Vagina (tissue), 2 donors: ENCODE data around the gene ATP5F1D. TPM values are rescaled to one million over a fixed set of nuclear protein-coding genes. Genes with fewer than 3 reads are reported as not detected.
A peak's percentile ranks its signal among the peaks of the same experiment; 100 is the strongest.

Experiments used
- DNase-seq, 2 donors: peaks; one replicate each; pipeline ENCODE4 v3.0.0-alpha.2; 2017; ENCODE audit errors: extremely low spot score in 2 of 2
- H3K27ac ChIP-seq: fragments of 200-600 bp; sonication (generic); one replicate; pipeline ENCODE4 v1.5.1; 2019
- H3K27me3 ChIP-seq: fragments of 200-600 bp; sonication (generic); one replicate; pipeline ENCODE4 v1.5.1; 2019
- H3K36me3 ChIP-seq, 2 donors: fragments of 200-600 bp; sonication (generic); one replicate each; pipeline ENCODE4 v1.5.1; 2017 to 2019
- H3K4me1 ChIP-seq: fragments of 200-600 bp; sonication (generic); one replicate; pipeline ENCODE4 v1.5.1; 2019
- H3K4me3 ChIP-seq, 2 donors: fragments of 200-600 bp; sonication (generic); 1 replicate in 1 of 2; 2 replicates in 1 of 2; pipeline ENCODE4 v1.5.1; 2016 to 2019
- H3K9me3 ChIP-seq: fragments of 200-600 bp; sonication (generic); one replicate; pipeline ENCODE4 v1.5.1; 2019
- POLR2A ChIP-seq, 2 donors: fragments of 450-650 bp; IDR thresholded peaks; one replicate each; pipeline ENCODE4 v1.6.1; 2017; ENCODE audit warnings: antibody characterized with exemption in 2 of 2, mild to moderate bottlenecking in 2 of 2, moderate library complexity in 2 of 2
- POLR2AphosphoS5 ChIP-seq, 2 donors: sonication (generic); formaldehyde crosslinking; IDR thresholded peaks; one replicate each; pipeline ENCODE4 v1.9.0; 2017; ENCODE audit warnings: antibody characterized with exemption in 2 of 2, mild to moderate bottlenecking in 2 of 2, low read depth in 1 of 2; ENCODE audit not compliant: insufficient read depth in 1 of 2
- intact Hi-C: fragments of 100-400 bp; cut with DNase I; formaldehyde crosslinking; loops from one replicate; pipeline ENCODE4 v1.15.1; 2023
- total RNA-seq: library from RNA; depleted of rRNA; stranded (reverse); fragments of >200 nt; gene quantifications from one replicate; pipeline ENCODE4 v1.2.3, GENCODE V29; 2016
- TF ChIP-seq, protein P1 (sequence below), 3 experiments: fragments of 450-650 bp in 2 of 3; fragments of 200-600 bp in 1 of 3; sonication (generic) in 1 of 3; IDR thresholded peaks; one replicate each; pipeline ENCODE4 v1.5.1; 2017 to 2019; ENCODE audit warnings: antibody characterized with exemption in 3 of 3, mild to moderate bottlenecking in 2 of 3, moderate library complexity in 2 of 3

The ATP5F1D gene
- total RNA-seq, 1 donor from 2014 or later: 154 TPM

DNA sequence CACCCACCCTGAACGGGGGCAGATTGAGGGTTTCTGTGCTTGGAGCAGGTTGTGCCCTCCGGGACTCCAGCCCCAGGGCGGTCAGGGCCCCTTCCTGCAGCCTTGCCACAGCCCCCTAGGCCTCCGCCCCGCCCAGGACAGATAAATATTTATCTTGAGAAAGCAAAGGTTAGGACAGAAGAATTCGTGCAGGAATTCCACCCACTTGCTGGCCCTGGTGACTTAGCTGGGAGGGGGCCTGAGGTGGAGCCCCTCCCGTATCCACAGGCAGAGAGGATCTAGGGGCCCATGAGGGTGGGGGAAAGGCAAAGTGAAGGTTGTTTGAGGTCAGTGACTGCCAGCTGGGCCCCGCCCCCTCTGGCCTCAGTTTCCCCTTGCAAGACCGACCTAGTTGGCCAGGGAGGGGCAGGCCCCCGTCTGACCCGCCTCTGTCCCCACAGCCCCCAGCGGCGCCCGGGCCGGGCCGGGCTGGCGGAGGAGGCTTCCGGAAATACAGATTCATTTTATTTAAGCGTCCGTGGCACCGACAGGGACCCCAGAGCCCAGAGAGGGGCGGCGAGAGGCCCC lies 12.0 kb downstream of the ATP5F1D start:
- Histone ChIP-seq H3K4me1 (peaks cover 65% of the 10 kb centered on the region), H3K9me3 (no peaks in the 10 kb centered on the region), H3K36me3 (peaks cover 0 to 47% of the 10 kb centered on the region in 2 donors), H3K27ac (peak overlapping the region; percentile 100), H3K4me3 (peak overlapping the region; percentile 79 to 85), H3K27me3 (no peaks in the 10 kb centered on the region)
- DNase-seq: no peak
- intact Hi-C loops: no loop called here
- peak in 1 of 2 donors; percentile 74 for TF ChIP-seq POLR2AphosphoS5 (IDR thresholded peaks at IDR 0.05; ENCODE audit: insufficient read depth in 1 of 2, low read depth in 1 of 2)
- TF ChIP-seq, protein P1, sequence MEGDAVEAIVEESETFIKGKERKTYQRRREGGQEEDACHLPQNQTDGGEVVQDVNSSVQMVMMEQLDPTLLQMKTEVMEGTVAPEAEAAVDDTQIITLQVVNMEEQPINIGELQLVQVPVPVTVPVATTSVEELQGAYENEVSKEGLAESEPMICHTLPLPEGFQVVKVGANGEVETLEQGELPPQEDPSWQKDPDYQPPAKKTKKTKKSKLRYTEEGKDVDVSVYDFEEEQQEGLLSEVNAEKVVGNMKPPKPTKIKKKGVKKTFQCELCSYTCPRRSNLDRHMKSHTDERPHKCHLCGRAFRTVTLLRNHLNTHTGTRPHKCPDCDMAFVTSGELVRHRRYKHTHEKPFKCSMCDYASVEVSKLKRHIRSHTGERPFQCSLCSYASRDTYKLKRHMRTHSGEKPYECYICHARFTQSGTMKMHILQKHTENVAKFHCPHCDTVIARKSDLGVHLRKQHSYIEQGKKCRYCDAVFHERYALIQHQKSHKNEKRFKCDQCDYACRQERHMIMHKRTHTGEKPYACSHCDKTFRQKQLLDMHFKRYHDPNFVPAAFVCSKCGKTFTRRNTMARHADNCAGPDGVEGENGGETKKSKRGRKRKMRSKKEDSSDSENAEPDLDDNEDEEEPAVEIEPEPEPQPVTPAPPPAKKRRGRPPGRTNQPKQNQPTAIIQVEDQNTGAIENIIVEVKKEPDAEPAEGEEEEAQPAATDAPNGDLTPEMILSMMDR (IDR thresholded peaks at IDR 0.05): no peak

- intact Hi-C loops: no loop called here
- H3K27me3 ChIP-seq: no peaks in the 10 kb centered on the region
- H3K27ac ChIP-seq: peak overlapping the region; percentile 100
- DNase-seq: no peak
- TF ChIP-seq POLR2AphosphoS5 (IDR thresholded peaks at IDR 0.05; ENCODE audit: insufficient read depth in 1 of 2, low read depth in 1 of 2) (no peak), POLR2A (IDR thresholded peaks at IDR 0.05) (no peak)
- TF ChIP-seq, protein P1 (IDR thresholded peaks at IDR 0.05): no peak
- H3K9me3 ChIP-seq: no peaks in the 10 kb centered on the region
- H3K4me3 ChIP-seq: peak overlapping the region; percentile 79 to 85
- peaks cover 0 to 47% of the 10 kb centered on the region in 2 donors for H3K36me3 ChIP-seq
- peaks cover 70% of the 10 kb centered on the region for H3K4me1 ChIP-seq
Measured at GRCh38 chr19:1254081-1254527, 12.6 kb downstream of the ATP5F1D start.

DNA sequence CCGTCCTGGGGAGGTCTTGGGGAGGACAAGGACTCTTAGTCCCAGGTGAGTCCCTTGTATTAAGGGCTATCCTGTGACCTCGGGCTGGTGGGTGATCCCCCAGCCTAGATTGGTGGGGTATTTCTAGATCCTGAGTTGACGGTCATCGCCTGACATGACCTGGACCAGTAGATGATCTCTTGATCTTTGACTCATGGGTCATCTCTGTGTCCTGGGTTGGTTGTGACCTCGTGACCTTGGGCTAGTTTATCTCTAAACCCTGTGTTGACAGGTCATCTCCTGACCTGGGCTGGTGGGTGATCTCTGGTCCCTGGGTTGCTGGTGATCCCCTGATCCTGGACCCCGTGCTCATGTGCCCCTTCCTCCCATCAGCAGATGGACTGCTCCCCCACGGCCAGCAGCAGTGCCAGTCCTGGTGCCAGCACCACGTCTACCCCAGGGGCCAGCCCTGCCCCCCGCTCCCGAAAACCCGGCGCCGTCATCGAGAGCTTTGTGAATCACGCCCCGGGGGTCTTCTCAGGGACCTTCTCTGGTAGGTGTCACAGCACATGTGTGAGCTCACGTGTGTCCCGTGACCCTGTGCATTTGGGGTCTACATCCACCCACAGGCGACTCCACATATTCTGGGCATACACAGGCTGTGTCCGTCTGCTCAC lies 13.1 kb downstream of the ATP5F1D start:
- peak overlapping the region; percentile 100 for H3K27ac ChIP-seq
- DNase-seq: no peak
- peak overlapping the region in 1 of 2 donors; percentile 85 for H3K4me3 ChIP-seq
- no peaks in the 10 kb centered on the region for H3K27me3 ChIP-seq
- H3K36me3 ChIP-seq: peaks cover 0 to 47% of the 10 kb centered on the region in 2 donors
- intact Hi-C loops: no loop called here
- H3K4me1 ChIP-seq: peaks cover 75% of the 10 kb centered on the region
- TF ChIP-seq POLR2A (IDR thresholded peaks at IDR 0.05) (no peak), POLR2AphosphoS5 (IDR thresholded peaks at IDR 0.05; ENCODE audit: insufficient read depth in 1 of 2, low read depth in 1 of 2) (no peak)
- TF ChIP-seq, protein P1 (IDR thresholded peaks at IDR 0.05): no peak
- no peaks in the 10 kb centered on the region for H3K9me3 ChIP-seq

DNA sequence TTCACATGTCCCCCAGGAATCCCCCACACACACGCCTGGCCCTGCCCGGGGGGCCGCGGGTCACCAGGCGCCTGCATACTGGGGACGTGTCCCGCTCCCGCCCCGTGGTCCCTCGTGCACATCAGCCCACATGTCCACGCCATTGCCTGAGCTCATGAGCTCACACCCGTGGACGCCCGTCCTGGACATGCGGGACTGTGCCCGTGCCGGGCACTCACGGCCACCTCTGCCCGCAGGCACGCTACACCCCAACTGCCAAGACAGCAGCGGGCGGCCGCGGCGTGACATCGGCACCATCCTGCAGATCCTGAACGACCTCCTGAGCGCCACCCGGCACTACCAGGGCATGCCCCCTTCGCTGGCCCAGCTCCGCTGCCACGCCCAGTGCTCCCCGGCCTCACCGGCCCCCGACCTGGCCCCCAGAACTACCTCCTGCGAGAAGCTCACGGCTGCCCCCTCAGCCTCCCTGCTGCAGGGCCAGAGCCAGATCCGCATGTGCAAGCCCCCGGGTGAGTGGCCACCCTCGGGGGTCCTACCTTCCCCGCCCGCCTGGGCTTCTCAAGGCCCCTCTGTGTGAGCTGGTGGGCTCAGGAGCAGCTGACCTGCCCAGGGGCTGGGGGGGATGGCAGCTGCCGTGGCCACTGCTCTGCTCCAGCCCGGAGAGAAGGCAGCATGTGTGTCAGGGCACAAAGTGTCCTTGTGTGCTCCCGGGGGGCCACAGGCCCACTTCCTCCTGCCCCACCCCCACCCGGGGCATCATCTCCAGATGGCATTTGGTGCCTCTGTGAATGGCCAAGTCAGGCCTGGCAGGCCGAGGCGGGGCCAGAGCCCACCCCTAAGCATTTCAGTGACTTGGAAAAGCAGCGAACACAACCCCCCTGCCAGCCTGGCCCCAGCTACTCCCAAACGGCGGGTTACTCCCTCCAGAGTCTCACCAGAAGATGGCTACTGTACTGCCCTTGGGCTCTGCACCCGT lies 13.9 kb downstream of the ATP5F1D start:
- no peak overlapping the region for H3K4me3 ChIP-seq
- H3K4me1 ChIP-seq: peaks cover 83% of the 10 kb centered on the region

More for the DNA sequence above, 13.9 kb downstream of the ATP5F1D start:
- intact Hi-C loops: no loop called here
- Histone ChIP-seq H3K27me3 (no peaks in the 10 kb centered on the region), H3K27ac (peak overlapping the region; percentile 100), H3K9me3 (no peaks in the 10 kb centered on the region), H3K36me3 (peaks cover 0 to 47% of the 10 kb centered on the region in 2 donors)
- no peak for DNase-seq
- TF ChIP-seq POLR2AphosphoS5 (IDR thresholded peaks at IDR 0.05; ENCODE audit: insufficient read depth in 1 of 2, low read depth in 1 of 2) (peak in 1 of 2 donors; percentile 31), POLR2A (IDR thresholded peaks at IDR 0.05) (no peak)
